ENCODE data around the gene METTL14.

- TF ChIP-seq TSHZ2 (CRISPR knock-in tag; IDR thresholded peaks at IDR 0.05) (no peak; the same call in 1 of the 2 replicates), TCF4 (CRISPR knock-in tag; IDR thresholded peaks at IDR 0.05; ENCODE audit: borderline replicate concordance) (no peak; the same call in 1 of the 2 replicates), RARB (CRISPR knock-in tag; IDR thresholded peaks at IDR 0.05) (no peak), PPARA (CRISPR knock-in tag; IDR thresholded peaks at IDR 0.05; ENCODE audit: borderline replicate concordance) (no peak), PATZ1 (CRISPR knock-in tag; IDR thresholded peaks at IDR 0.05; ENCODE audit: borderline replicate concordance) (no peak), ISL1 (CRISPR knock-in tag; IDR thresholded peaks at IDR 0.05) (no peak)
These were observed 77.0 kb downstream of the METTL14 start for GRCh38 chr4:118762155-118762554.

All from SK-N-SH treated with all-trans-retinoic acid at 6 μM for 48 hours (cell line).